HG03108 (cell line): ENCODE data around the gene CACNA2D1.
"Not testable (repeated sequence)": the region's sequence is repeated elsewhere in the genome, so short reads cannot be mapped to it uniquely, and the experiment has no call there.

Source experiments
- ATAC-seq: cut with Tn5 transposase; IDR thresholded peaks from one replicate; pipeline ENCODE4 v1.9.1; 2021; ENCODE audit warnings: moderate library complexity; ENCODE audit not compliant: unreplicated experiment

CACNA2D1 gene

GRCh38 chr7:82393840-82394220 lies 49.7 kb downstream of the CACNA2D1 start:
- no peak for ATAC-seq

GRCh38 chr7:82393076-82393839 lies 50.3 kb downstream of the CACNA2D1 start:
- no peak for ATAC-seq

- ATAC-seq: no peak
Observed at GRCh38 chr7:82390936-82391335, 52.6 kb downstream of the CACNA2D1 start.

GRCh38 chr7:82389876-82390275 lies 53.7 kb downstream of the CACNA2D1 start:
- ATAC-seq: no peak

- ATAC-seq: no peak
Observed at GRCh38 chr7:82388138-82388537, 55.4 kb downstream of the CACNA2D1 start.

- not testable (repeated sequence) for ATAC-seq
Observed at GRCh38 chr7:82386571-82386970, 57.0 kb downstream of the CACNA2D1 start.

- ATAC-seq: no peak
Observed at GRCh38 chr7:82384779-82385178, 58.8 kb downstream of the CACNA2D1 start.

- no peak for ATAC-seq
Observed at GRCh38 chr7:82384051-82384464, 59.5 kb downstream of the CACNA2D1 start.

GRCh38 chr7:82382276-82382675 lies 61.3 kb downstream of the CACNA2D1 start:
- ATAC-seq: no peak

- no peak for ATAC-seq
Observed at GRCh38 chr7:82376739-82377138, 66.8 kb downstream of the CACNA2D1 start.

- ATAC-seq: no peak
Observed at GRCh38 chr7:82375713-82376112, 67.9 kb downstream of the CACNA2D1 start.

- no peak for ATAC-seq
Observed at GRCh38 chr7:82375129-82375528, 68.4 kb downstream of the CACNA2D1 start.

GRCh38 chr7:82373926-82374635 lies 69.5 kb downstream of the CACNA2D1 start:
- no peak for ATAC-seq

GRCh38 chr7:82364671-82365070 lies 78.9 kb downstream of the CACNA2D1 start:
- ATAC-seq: no peak

- ATAC-seq: no peak
Observed at GRCh38 chr7:82364048-82364447, 79.5 kb downstream of the CACNA2D1 start.

GRCh38 chr7:82362129-82362706 lies 81.4 kb downstream of the CACNA2D1 start:
- no peak for ATAC-seq

GRCh38 chr7:82360591-82361368 lies 82.8 kb downstream of the CACNA2D1 start:
- no peak for ATAC-seq

GRCh38 chr7:82359426-82359825 lies 84.2 kb downstream of the CACNA2D1 start:
- ATAC-seq: no peak

- ATAC-seq: no peak
Observed at GRCh38 chr7:82358923-82359322, 84.7 kb downstream of the CACNA2D1 start.

GRCh38 chr7:82358009-82358578 lies 85.5 kb downstream of the CACNA2D1 start:
- no peak for ATAC-seq

GRCh38 chr7:82348251-82348650 lies 95.3 kb downstream of the CACNA2D1 start:
- ATAC-seq: no peak
